Karpas-422 (cell line): ENCODE measurements around the gene KIAA0825. TPM values are rescaled to one million over a fixed set of nuclear protein-coding genes. Genes with fewer than 3 reads are reported as not detected.

Experiments
- DNase-seq: peaks from one replicate; pipeline ENCODE4 v3.0.0-alpha.2; 2015
- H2AFZ ChIP-seq: fragments of 200-600 bp; sonication (generic); 2 replicates; pipeline ENCODE4 v1.6.1; 2014; ENCODE audit warnings: antibody characterized with exemption, low read length, mixed read lengths
- H3K27ac ChIP-seq: fragments of 200-600 bp; sonication (generic); 2 replicates; pipeline ENCODE4 v1.5.1; 2014; ENCODE audit warnings: mild to moderate bottlenecking, low read length, moderate library complexity
- H3K27me3 ChIP-seq: fragments of 200-600 bp; sonication (generic); 2 replicates; pipeline ENCODE4 v1.6.1; 2014; ENCODE audit warnings: low read length, mixed read lengths
- H3K36me3 ChIP-seq: fragments of 200-600 bp; sonication (generic); 2 replicates; pipeline ENCODE4 v1.6.1; 2014; ENCODE audit warnings: low read length, mixed read lengths; ENCODE audit not compliant: insufficient read depth
- H3K4me1 ChIP-seq: fragments of 200-600 bp; sonication (generic); 2 replicates; pipeline ENCODE4 v1.6.1; 2014; ENCODE audit warnings: mild to moderate bottlenecking, low read length, mixed read lengths
- H3K4me2 ChIP-seq: fragments of 200-600 bp; sonication (generic); 2 replicates; pipeline ENCODE4 v1.6.1; 2014; ENCODE audit warnings: low read length, low read depth, mild to moderate bottlenecking; ENCODE audit not compliant: poor library complexity, severe bottlenecking
- H3K4me3 ChIP-seq: fragments of 200-600 bp; sonication (generic); 2 replicates; pipeline ENCODE4 v1.5.1; 2014; ENCODE audit warnings: mild to moderate bottlenecking, antibody characterized with exemption, low read length, mixed read lengths
- H3K79me2 ChIP-seq: fragments of 200-600 bp; sonication (generic); 2 replicates; pipeline ENCODE4 v1.6.1; 2014; ENCODE audit warnings: mild to moderate bottlenecking, low read length, mixed read lengths
- H3K9ac ChIP-seq: fragments of 200-600 bp; sonication (generic); 2 replicates; pipeline ENCODE4 v1.6.0; 2014; ENCODE audit warnings: low read length
- H3K9me2 ChIP-seq: fragments of 200-600 bp; sonication (generic), shearing (Covaris generic); replicated peaks from 2 replicates; pipeline ENCODE4 v1.6.0; 2014; ENCODE audit warnings: mild to moderate bottlenecking, low read length, moderate library complexity; ENCODE audit not compliant: insufficient read depth
- H3K9me3 ChIP-seq: fragments of 300-700, 200-600 bp; sonication (generic); 2 replicates; pipeline ENCODE4 v1.6.1; 2014; ENCODE audit warnings: low read length, mixed read lengths
- H4K20me1 ChIP-seq: fragments of 200-600 bp; sonication (generic); 2 replicates; pipeline ENCODE4 v1.6.1; 2014; ENCODE audit warnings: mild to moderate bottlenecking, antibody characterized with exemption, low read length, low read depth; ENCODE audit not compliant: insufficient read depth
- total RNA-seq: library from RNA; depleted of rRNA; stranded (reverse); fragments of >200 nt; shearing (Covaris generic); gene quantifications from 2 replicates; pipeline ENCODE4 v1.2.3, GENCODE V29; 2014; ENCODE audit warnings: low replicate concordance

The KIAA0825 gene
- total RNA-seq, 1 experiment from 2014 or later = 2.0 TPM

DNA sequence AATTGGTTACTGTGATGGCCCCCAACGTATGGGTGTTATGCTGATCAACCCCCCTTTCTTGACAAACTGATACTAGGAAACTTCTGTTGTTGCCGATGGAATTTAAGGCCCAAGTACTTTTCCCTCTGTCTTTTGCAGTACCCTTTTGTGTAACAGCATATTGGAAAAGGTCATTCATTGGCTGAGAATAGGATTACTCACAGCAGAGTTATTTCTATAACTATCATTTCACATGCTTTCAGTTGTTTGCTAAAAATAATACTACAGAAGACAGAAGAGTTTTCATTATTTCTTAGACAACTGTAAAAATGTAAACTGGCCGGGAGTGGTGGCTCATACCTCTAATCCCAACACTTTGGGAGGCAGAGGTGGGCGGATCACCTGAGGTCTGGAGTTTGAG, 329.5 kb downstream of the KIAA0825 start:
- no peak for DNase-seq
- no peaks in the 10 kb centered on the region for H3K9me2 ChIP-seq
- H3K4me3 ChIP-seq = no peak overlapping the region
- H2AFZ ChIP-seq = no peak overlapping the region
- H3K79me2 ChIP-seq = no peaks in the 10 kb centered on the region
- H3K27ac ChIP-seq = no peak overlapping the region
- no peaks in the 10 kb centered on the region for H3K4me1 ChIP-seq
- H3K27me3 ChIP-seq = no peaks in the 10 kb centered on the region
- no peaks in the 10 kb centered on the region for H4K20me1 ChIP-seq
- H3K9me3 ChIP-seq = no peaks in the 10 kb centered on the region
- no peak overlapping the region for H3K4me2 ChIP-seq
- no peak overlapping the region for H3K9ac ChIP-seq
- H3K36me3 ChIP-seq = no peaks in the 10 kb centered on the region

DNA sequence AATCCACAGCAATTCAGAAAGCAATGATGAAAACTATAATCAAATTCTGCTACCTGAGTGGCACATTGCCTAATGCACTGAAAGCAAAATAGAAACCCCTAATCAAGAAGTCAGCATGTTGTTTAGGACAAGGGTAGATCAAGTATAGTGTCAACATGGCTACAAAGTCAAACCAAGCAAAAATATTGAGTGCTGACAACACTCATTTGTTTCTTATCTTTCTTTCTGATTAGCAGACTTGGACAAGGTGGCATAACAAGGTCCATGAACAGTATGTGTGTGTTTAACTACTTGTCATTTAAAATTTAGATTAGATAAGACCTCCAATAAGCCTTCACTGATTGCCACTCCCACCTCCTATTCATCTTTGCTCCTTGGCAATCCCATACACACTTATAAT, 332.4 kb downstream of the KIAA0825 start:
- Histone ChIP-seq H3K4me1 (no peaks in the 10 kb centered on the region), H3K9ac (no peak overlapping the region), H4K20me1 (no peaks in the 10 kb centered on the region), H3K4me2 (no peak overlapping the region), H2AFZ (no peak overlapping the region), H3K27ac (no peak overlapping the region), H3K79me2 (no peaks in the 10 kb centered on the region), H3K9me3 (no peaks in the 10 kb centered on the region; the same call in 1 of the 2 replicates), H3K9me2 (no peaks in the 10 kb centered on the region), H3K36me3 (no peaks in the 10 kb centered on the region), H3K4me3 (no peak overlapping the region), H3K27me3 (no peaks in the 10 kb centered on the region)
- DNase-seq = no peak

DNA sequence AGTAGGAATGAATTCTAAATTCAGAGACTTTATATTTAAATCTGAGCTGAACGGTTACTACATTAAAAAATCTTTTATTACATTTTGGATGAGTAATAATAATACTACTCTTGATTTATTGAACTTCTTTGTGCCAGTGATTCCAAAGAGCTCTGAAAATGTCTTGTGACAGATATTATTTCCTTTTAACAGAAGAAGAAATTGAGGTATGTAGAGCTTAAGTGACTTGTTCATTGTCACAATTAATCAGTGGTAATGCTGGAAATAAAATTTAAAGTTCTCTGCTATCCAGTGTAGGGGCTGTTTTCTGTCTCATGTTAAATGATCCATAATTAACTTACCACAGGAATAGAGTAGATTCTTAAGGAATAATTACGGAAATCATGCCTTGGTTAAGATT, 335.3 kb downstream of the KIAA0825 start:
- H3K9me3 ChIP-seq = no peaks in the 10 kb centered on the region; the same call in 1 of the 2 replicates
- H3K9ac ChIP-seq = no peak overlapping the region
- H2AFZ ChIP-seq = no peak overlapping the region
- H3K27me3 ChIP-seq = no peaks in the 10 kb centered on the region
- H3K27ac ChIP-seq = no peak overlapping the region
- H3K9me2 ChIP-seq = no peaks in the 10 kb centered on the region
- DNase-seq = no peak
- H3K36me3 ChIP-seq = no peaks in the 10 kb centered on the region
- H3K79me2 ChIP-seq = no peaks in the 10 kb centered on the region
- H3K4me1 ChIP-seq = no peaks in the 10 kb centered on the region
- no peaks in the 10 kb centered on the region for H4K20me1 ChIP-seq
- no peak overlapping the region for H3K4me2 ChIP-seq
- H3K4me3 ChIP-seq = no peak overlapping the region

DNA sequence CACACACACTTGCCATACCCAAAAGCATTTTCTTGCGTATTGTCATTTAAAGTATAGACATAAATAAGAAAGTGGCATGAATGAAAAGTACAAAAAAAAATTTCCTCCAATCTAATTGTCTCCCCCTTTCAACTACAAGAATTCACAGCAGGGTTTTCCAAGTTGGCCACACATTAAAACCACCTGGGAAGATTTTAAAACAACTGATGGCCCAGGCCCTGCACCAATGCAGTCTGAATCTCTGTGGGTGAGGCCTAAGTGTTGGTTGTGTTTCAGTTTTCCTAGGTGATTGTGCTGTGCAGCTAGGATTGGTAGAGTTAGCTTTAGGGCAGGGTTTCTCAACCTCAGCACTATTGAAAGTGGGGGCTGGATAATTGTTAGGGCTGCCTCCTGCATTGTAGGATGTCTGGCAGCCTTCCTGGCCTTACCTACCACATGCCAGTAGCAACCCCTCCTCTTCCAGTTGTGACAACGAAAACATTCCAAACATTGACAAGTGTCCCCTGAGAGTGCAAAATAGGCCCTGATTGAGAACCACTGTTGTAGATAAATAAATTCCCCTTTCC, 337.1 kb downstream of the KIAA0825 start:
- Histone ChIP-seq H3K27ac (no peak overlapping the region), H3K36me3 (no peaks in the 10 kb centered on the region), H3K9me3 (no peaks in the 10 kb centered on the region; the same call in 1 of the 2 replicates), H4K20me1 (no peaks in the 10 kb centered on the region), H3K79me2 (no peaks in the 10 kb centered on the region), H2AFZ (no peak overlapping the region), H3K4me2 (no peak overlapping the region), H3K4me3 (no peak overlapping the region), H3K27me3 (no peaks in the 10 kb centered on the region), H3K9me2 (no peaks in the 10 kb centered on the region), H3K4me1 (no peaks in the 10 kb centered on the region), H3K9ac (no peak overlapping the region)
- DNase-seq = no peak

DNA sequence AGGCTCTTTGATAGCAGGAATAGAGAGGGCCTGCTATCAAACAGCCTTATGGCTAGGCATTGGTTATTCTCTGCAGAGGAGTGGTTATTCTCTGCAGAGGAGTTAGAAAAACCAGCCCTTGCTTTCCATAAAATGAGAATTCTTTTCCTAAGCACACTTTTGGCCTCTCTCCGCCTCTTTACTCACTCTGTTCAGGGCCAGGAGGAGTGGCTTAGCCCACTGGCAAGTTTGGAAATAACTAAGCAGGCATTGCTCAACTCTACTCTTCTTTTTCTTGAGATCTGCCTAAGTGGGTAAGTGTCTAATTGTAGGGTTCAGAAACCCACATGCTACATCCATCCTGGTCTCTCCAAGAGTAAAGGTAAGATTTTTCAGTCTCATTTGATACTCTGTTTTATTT, 341.7 kb downstream of the KIAA0825 start:
- DNase-seq = no peak
- Histone ChIP-seq H3K4me2 (no peak overlapping the region), H3K9me3 (no peaks in the 10 kb centered on the region; the same call in 1 of the 2 replicates), H4K20me1 (no peaks in the 10 kb centered on the region), H2AFZ (no peak overlapping the region), H3K4me1 (no peaks in the 10 kb centered on the region), H3K9me2 (no peaks in the 10 kb centered on the region), H3K27me3 (no peaks in the 10 kb centered on the region), H3K79me2 (no peaks in the 10 kb centered on the region), H3K9ac (no peak overlapping the region), H3K4me3 (no peak overlapping the region), H3K36me3 (no peaks in the 10 kb centered on the region), H3K27ac (no peak overlapping the region)

DNA sequence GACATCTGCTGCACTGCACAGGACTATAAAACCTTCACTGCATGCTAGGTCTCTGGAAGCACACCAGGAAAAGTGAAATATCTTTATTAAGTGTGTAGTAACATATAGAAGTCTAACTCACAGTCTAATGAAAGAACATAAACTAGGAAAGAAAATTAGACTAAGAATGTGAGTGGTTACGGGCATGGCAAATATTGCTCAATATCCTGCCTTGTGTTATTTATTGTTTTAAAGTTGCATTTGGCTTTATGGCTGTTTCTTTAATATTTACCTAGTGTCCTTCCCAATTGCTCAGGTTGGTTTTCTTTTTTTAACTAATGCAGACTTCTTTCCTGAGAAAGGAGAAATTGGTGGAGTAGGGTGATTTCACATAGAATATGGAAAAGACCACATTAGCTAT, 342.4 kb downstream of the KIAA0825 start:
- Histone ChIP-seq H2AFZ (no peak overlapping the region), H4K20me1 (no peaks in the 10 kb centered on the region), H3K79me2 (no peaks in the 10 kb centered on the region), H3K4me1 (no peaks in the 10 kb centered on the region), H3K27me3 (no peaks in the 10 kb centered on the region), H3K4me3 (no peak overlapping the region), H3K9ac (no peak overlapping the region), H3K9me3 (no peaks in the 10 kb centered on the region), H3K36me3 (no peaks in the 10 kb centered on the region), H3K4me2 (no peak overlapping the region), H3K27ac (no peak overlapping the region), H3K9me2 (no peaks in the 10 kb centered on the region)
- no peak for DNase-seq

DNA sequence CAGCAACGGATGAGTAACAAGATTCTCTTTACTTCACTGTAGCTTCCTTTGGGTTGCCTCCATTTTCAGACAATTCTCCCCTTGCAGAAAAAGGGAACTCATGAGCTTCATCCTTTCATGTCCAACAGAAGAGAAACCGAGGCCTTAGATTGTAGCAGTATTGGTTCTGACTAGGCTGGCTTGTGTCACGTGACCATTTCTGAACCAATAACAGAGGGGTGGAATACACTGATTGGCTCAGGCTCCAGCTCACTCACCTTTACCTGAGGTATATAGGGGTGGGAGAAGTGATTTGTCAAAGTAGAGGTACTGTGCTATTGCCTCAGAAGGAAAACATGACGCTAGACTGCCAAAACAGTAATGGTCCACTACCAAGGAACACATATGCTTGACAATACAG, 343.7 kb downstream of the KIAA0825 start:
- Histone ChIP-seq H2AFZ (no peak overlapping the region), H3K27ac (no peak overlapping the region), H3K27me3 (no peaks in the 10 kb centered on the region), H3K9me3 (no peaks in the 10 kb centered on the region), H3K36me3 (no peaks in the 10 kb centered on the region), H3K9me2 (no peaks in the 10 kb centered on the region), H3K9ac (no peak overlapping the region), H3K4me1 (no peaks in the 10 kb centered on the region), H3K4me2 (no peak overlapping the region), H3K79me2 (no peaks in the 10 kb centered on the region), H3K4me3 (no peak overlapping the region), H4K20me1 (no peaks in the 10 kb centered on the region)
- no peak for DNase-seq

DNA sequence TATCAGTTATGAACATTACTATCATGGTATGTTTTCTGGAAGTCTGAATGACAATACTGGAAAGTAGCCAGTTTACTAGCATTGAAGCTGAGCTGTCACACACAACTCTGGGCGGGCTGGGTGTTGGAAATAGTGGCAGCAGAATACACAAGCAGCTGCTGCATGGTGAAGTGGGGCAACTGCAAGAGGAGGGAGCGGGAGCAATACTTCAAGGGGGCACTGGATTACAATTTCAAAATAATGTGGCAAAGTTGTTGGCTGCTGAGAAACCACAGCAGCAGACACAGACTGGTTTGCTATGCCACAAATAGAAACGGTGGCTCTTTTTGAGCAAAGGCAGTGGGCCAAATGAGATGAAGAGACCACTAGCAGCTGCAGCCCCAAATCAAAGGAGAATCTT, 350.2 kb downstream of the KIAA0825 start:
- H3K9ac ChIP-seq = no peak overlapping the region
- DNase-seq = no peak
- no peak overlapping the region for H2AFZ ChIP-seq
- H3K4me3 ChIP-seq = no peak overlapping the region
- H3K9me2 ChIP-seq = no peaks in the 10 kb centered on the region
- H3K27me3 ChIP-seq = no peaks in the 10 kb centered on the region
- no peak overlapping the region for H3K27ac ChIP-seq
- H3K4me1 ChIP-seq = no peaks in the 10 kb centered on the region
- H3K9me3 ChIP-seq = no peaks in the 10 kb centered on the region
- no peaks in the 10 kb centered on the region for H4K20me1 ChIP-seq
- no peaks in the 10 kb centered on the region for H3K36me3 ChIP-seq
- H3K79me2 ChIP-seq = no peaks in the 10 kb centered on the region
- H3K4me2 ChIP-seq = no peak overlapping the region
